Astrocyte (in vitro differentiated cells and primary cell): Measurements from ENCODE around the gene PIGX.

Experiments used
- CTCF ChIP-seq: IDR thresholded peaks from 2 replicates; pipeline ENCODE4 v1.5.1; 2011; ENCODE audit warnings: low read depth, mild to moderate bottlenecking, inconsistent platforms, low read length, moderate library complexity; ENCODE audit not compliant: insufficient read depth
- EZH2 ChIP-seq: IDR thresholded peaks from 2 replicates; pipeline ENCODE4 v1.6.1; 2012; ENCODE audit warnings: mild to moderate bottlenecking, low read length, inconsistent platforms; ENCODE audit not compliant: insufficient read depth

- TF ChIP-seq CTCF (no peak), EZH2 (no peak)
These were observed 12.4 kb upstream of the PIGX start for GRCh38 chr3:196699749-196700148.
